Left lung (tissue), 10 donors: Measurements from ENCODE around the gene PSMA7. TPM values are rescaled to one million over a fixed set of nuclear protein-coding genes. Genes with fewer than 3 reads are reported as not detected.

Experiments used
- ATAC-seq: fragments of 200-7000 bp; cut with Tn5 transposase; one replicate; pipeline ENCODE4 v1.9.1; 2020; ENCODE audit warnings: moderate library complexity
- DNase-seq, 4 donors: peaks; one replicate each; pipeline ENCODE4 v3.0.0-alpha.2; 2013 to 2020
- H3K27ac ChIP-seq, 2 donors: fragments of 200-600 bp; sonication (generic) in 1 of 2; one replicate each; pipeline versions ENCODE4 v1.5.0 to v1.8.0; 2020 to 2021
- H3K27me3 ChIP-seq, 2 donors: fragments of 200-600 bp; sonication (generic) in 1 of 2; one replicate each; pipeline versions ENCODE4 v1.5.0 to v1.8.0; 2020 to 2021
- H3K36me3 ChIP-seq, 2 donors: fragments of 200-600 bp; sonication (generic) in 1 of 2; one replicate each; pipeline versions ENCODE4 v1.5.0 to v1.8.0; 2020 to 2021
- H3K4me1 ChIP-seq, 2 donors: fragments of 200-600 bp; one replicate each; pipeline ENCODE4 v1.8.0; 2021
- H3K4me3 ChIP-seq, 2 donors: fragments of 200-600 bp; sonication (generic) in 1 of 2; one replicate each; pipeline versions ENCODE4 v1.5.0 to v1.8.0; 2020 to 2021; ENCODE audit warnings: mild to moderate bottlenecking in 1 of 2
- H3K9me3 ChIP-seq, 2 donors: fragments of 200-600 bp; sonication (generic) in 1 of 2; one replicate each; pipeline versions ENCODE4 v1.5.0 to v1.8.0; 2020 to 2021
- CTCF ChIP-seq, 2 donors: fragments of 200-600 bp; sonication (generic) in 1 of 2; IDR thresholded peaks; one replicate each; pipeline versions ENCODE4 v1.5.0 to v1.8.0; 2021; ENCODE audit warnings: antibody characterized with exemption in 2 of 2
- intact Hi-C, 2 donors: fragments of 100-400 bp; cut with DNase I; formaldehyde crosslinking; loops; one replicate each; pipeline versions ENCODE4 v1.11.2 to v1.14.2; 2022
- polyA plus RNA-seq, 6 donors: library from polyadenylated mRNA; unstranded; fragments of 120-200 nt; gene quantifications; one replicate each; pipeline ENCODE4 v1.2.1, GENCODE V29; 2013; ENCODE audit not compliant: insufficient read length in 6 of 6
- total RNA-seq, 2 donors: library from RNA; stranded (reverse); fragmentation: NEBNext Ultra II Directional; extraction: Animal tissue kit (Norgen Biotek cat#: 25700); gene quantifications; one replicate each; pipeline ENCODE4 v1.2.1, GENCODE V29; 2021
- donor health status: DM: no; HTN: yes; CAD: no.
- donor health status: DM: no; HTN: no; CAD: no.

PSMA7 gene
- total and polyA plus RNA-seq, 8 donors = 150 to 296 (median 173) TPM

- DNase-seq (peak in 1 of 4 donors; percentile 85), ATAC-seq (peak; percentile 11)
- Histone ChIP-seq H3K27me3 (no peaks in the 10 kb centered on the region), H3K4me1 (peaks cover 14 to 48% of the 10 kb centered on the region in 2 donors), H3K27ac (peak overlapping the region; percentile 88 to 94), H3K4me3 (peak overlapping the region; percentile 76 to 88), H3K9me3 (no peaks in the 10 kb centered on the region), H3K36me3 (peaks cover 7 to 35% of the 10 kb centered on the region in 2 donors)
- no peak for TF ChIP-seq CTCF (IDR thresholded peaks at IDR 0.05)
- intact Hi-C loops = no loop called here
These were observed 728 bp downstream of the PSMA7 start for GRCh38 chr20:62142252-62143080.

GRCh38 chr20:62141397-62142251 lies 1.6 kb downstream of the PSMA7 start:
- Histone ChIP-seq H3K4me3 (peak overlapping the region; percentile 76 to 88), H3K36me3 (peaks cover 10 to 44% of the 10 kb centered on the region in 2 donors), H3K27me3 (no peaks in the 10 kb centered on the region), H3K9me3 (no peaks in the 10 kb centered on the region), H3K27ac (peak overlapping the region; percentile 88 to 94), H3K4me1 (peaks cover 14 to 49% of the 10 kb centered on the region in 2 donors)
- DNase-seq = peak in 1 of 4 donors; percentile 69
- intact Hi-C loops = no loop called here
- no peak for TF ChIP-seq CTCF (IDR thresholded peaks at IDR 0.05)
- ATAC-seq = peak; percentile 8

- TF ChIP-seq CTCF (IDR thresholded peaks at IDR 0.05) = no peak
- H3K27me3 ChIP-seq = no peaks in the 10 kb centered on the region
- H3K4me1 ChIP-seq = peaks cover 14 to 52% of the 10 kb centered on the region in 2 donors
- no peaks in the 10 kb centered on the region for H3K9me3 ChIP-seq
- DNase-seq = no peak
- peak overlapping the region in 1 of 2 donors; percentile 88 for H3K4me3 ChIP-seq
- ATAC-seq = no peak
- peak overlapping the region in 1 of 2 donors; percentile 94 for H3K27ac ChIP-seq
- intact Hi-C loops = no loop called here
- peaks cover 10 to 50% of the 10 kb centered on the region in 2 donors for H3K36me3 ChIP-seq
These were observed 2.2 kb downstream of the PSMA7 start for GRCh38 chr20:62141043-62141396.

- Histone ChIP-seq H3K36me3 (peaks cover 10 to 63% of the 10 kb centered on the region in 2 donors), H3K27me3 (no peaks in the 10 kb centered on the region), H3K27ac (no peak overlapping the region), H3K9me3 (no peaks in the 10 kb centered on the region), H3K4me3 (no peak overlapping the region), H3K4me1 (peaks cover 6 to 55% of the 10 kb centered on the region in 2 donors)
- intact Hi-C loops = loop anchor here in 1 of 2 donors (5.0 kb wide), 1 partner anchor 127 kb away; no protein-coding TSS in a partner anchor
- no peak for TF ChIP-seq CTCF (IDR thresholded peaks at IDR 0.05)
- ATAC-seq = no peak
- DNase-seq = peak in 1 of 4 donors; percentile 71
These were observed 3.6 kb downstream of the PSMA7 start for GRCh38 chr20:62139636-62140035.
